Uterus (tissue), 4 donors: Measurements from ENCODE around the gene OR14I1. TPM values are rescaled to one million over a fixed set of nuclear protein-coding genes. Genes with fewer than 3 reads are reported as not detected.

Source experiments
- DNase-seq, 2 donors: peaks; one replicate each; pipeline ENCODE4 v3.0.0-alpha.2; 2019 to 2020
- H3K27ac ChIP-seq, 2 donors: fragments of 200-600 bp; sonication (generic); 1 replicate in 1 of 2; 2 replicates in 1 of 2; pipeline ENCODE4 v1.5.1; 2016 to 2018
- H3K27me3 ChIP-seq, 2 donors: fragments of 200-600 bp; sonication (generic); one replicate each; pipeline ENCODE4 v1.5.1; 2018 to 2019; ENCODE audit warnings: control low read depth in 1 of 2
- H3K36me3 ChIP-seq, 2 donors: fragments of 200-600 bp; sonication (generic); one replicate each; pipeline ENCODE4 v1.5.1; 2019; ENCODE audit warnings: control low read depth in 1 of 2
- H3K4me1 ChIP-seq, 2 donors: fragments of 200-600 bp; sonication (generic); one replicate each; pipeline ENCODE4 v1.5.1; 2018 to 2019; ENCODE audit warnings: control low read depth in 1 of 2
- H3K4me3 ChIP-seq, 2 donors: fragments of 200-600 bp; sonication (generic); 1 replicate in 1 of 2; 2 replicates in 1 of 2; pipeline ENCODE4 v1.5.1; 2018 to 2019; ENCODE audit warnings: mild to moderate bottlenecking in 1 of 2
- H3K9me3 ChIP-seq, 2 donors: fragments of 200-600 bp; sonication (generic); one replicate each; pipeline ENCODE4 v1.5.1; 2019; ENCODE audit warnings: control low read depth in 1 of 2
- CTCF ChIP-seq, 4 experiments: fragments of 200-600 bp in 2 of 4; fragments of 450-650 bp in 2 of 4; sonication (generic) in 2 of 4; IDR thresholded peaks; one replicate each; pipeline ENCODE4 v1.5.1; 2016 to 2019; ENCODE audit warnings: antibody characterized with exemption in 4 of 4, mild to moderate bottlenecking in 2 of 4, moderate library complexity in 1 of 4
- POLR2A ChIP-seq, 2 donors: fragments of 450-650 bp; IDR thresholded peaks; one replicate each; pipeline ENCODE4 v1.6.1; 2016; ENCODE audit warnings: antibody characterized with exemption in 2 of 2, mild to moderate bottlenecking in 1 of 2, moderate library complexity in 1 of 2
- intact Hi-C: fragments of 100-400 bp; cut with DNase I; formaldehyde crosslinking; loops from one replicate; pipeline ENCODE4 v1.15.1; 2023; ENCODE audit warnings: low total_unique reads
- total RNA-seq, 4 donors: library from RNA; depleted of rRNA in 3 of 4; stranded (reverse); fragments of >200 nt in 3 of 4; gene quantifications; one replicate each; pipeline versions ENCODE4 v1.1.0 to v1.2.4, GENCODE V29; 2014 to 2023
- donor health status: DM: yes; HTN: yes; CAD: no.

Gene OR14I1
- total RNA-seq, 4 donors from 2014 or later, result not detected

DNA sequence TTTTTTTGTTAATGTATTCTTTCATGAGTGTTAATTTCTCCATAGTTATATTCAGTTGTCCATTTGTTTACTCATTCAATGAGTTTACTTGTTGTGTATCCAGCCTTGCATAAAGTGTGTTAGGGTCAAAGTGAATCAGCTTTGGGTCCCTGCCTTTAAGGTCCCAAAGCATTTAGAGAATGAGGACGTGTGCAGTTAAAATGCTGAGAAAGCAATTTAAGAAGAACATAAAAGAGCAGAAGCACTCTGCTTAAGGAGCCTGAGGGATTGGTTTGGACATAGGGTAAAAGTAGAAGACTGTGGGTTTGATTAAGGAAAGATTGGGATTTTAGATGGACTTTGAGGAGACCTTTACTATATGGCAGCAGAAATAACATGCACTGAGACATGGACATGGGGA is 3.5 kb downstream of the OR14I1 start:
- no peaks in the 10 kb centered on the region for H3K36me3 ChIP-seq
- H3K27me3 ChIP-seq, result no peaks in the 10 kb centered on the region
- intact Hi-C loops, result no loop called here
- H3K4me3 ChIP-seq, result no peak overlapping the region
- H3K4me1 ChIP-seq, result no peaks in the 10 kb centered on the region
- no peaks in the 10 kb centered on the region for H3K9me3 ChIP-seq
- no peak for DNase-seq
- TF ChIP-seq POLR2A (IDR thresholded peaks at IDR 0.05) (no peak), CTCF (IDR thresholded peaks at IDR 0.05) (no peak)
- H3K27ac ChIP-seq, result no peak overlapping the region

DNA sequence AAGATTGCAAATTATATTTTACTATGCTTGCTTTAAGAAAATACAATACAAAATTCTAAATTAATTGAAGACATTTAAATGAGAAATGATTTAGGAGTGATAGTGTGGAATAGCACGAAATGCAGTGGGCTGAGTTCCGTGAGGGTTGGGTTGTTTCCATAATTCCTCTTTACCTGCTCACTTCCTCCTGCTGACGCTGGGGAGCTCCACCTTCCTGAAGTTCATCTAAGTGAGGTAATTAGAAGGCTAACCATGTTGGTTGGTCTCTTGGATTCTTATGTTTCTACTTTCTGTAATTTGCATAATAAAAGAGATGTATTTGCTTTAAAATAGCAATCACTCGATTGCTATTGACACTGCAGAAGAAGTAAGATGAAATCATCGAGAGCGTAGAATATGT is 4.7 kb downstream of the OR14I1 start:
- no peaks in the 10 kb centered on the region for H3K9me3 ChIP-seq
- no peaks in the 10 kb centered on the region for H3K27me3 ChIP-seq
- no peak overlapping the region for H3K27ac ChIP-seq
- intact Hi-C loops, result no loop called here
- TF ChIP-seq CTCF (IDR thresholded peaks at IDR 0.05), result no peak
- no peak for DNase-seq
- H3K4me3 ChIP-seq, result no peak overlapping the region
- no peaks in the 10 kb centered on the region for H3K36me3 ChIP-seq
- H3K4me1 ChIP-seq, result no peaks in the 10 kb centered on the region

- intact Hi-C loops, result no loop called here
- TF ChIP-seq POLR2A (IDR thresholded peaks at IDR 0.05), result no peak
- TF ChIP-seq CTCF (IDR thresholded peaks at IDR 0.05), result no peak
- H3K9me3 ChIP-seq, result no peaks in the 10 kb centered on the region
- no peaks in the 10 kb centered on the region for H3K27me3 ChIP-seq
- H3K36me3 ChIP-seq, result no peaks in the 10 kb centered on the region
- H3K4me1 ChIP-seq, result no peaks in the 10 kb centered on the region
- no peak overlapping the region for H3K27ac ChIP-seq
- DNase-seq, result no peak
- H3K4me3 ChIP-seq, result no peak overlapping the region
Measured at GRCh38 chr1:248696774-248697173, 5.8 kb downstream of the OR14I1 start.

DNA sequence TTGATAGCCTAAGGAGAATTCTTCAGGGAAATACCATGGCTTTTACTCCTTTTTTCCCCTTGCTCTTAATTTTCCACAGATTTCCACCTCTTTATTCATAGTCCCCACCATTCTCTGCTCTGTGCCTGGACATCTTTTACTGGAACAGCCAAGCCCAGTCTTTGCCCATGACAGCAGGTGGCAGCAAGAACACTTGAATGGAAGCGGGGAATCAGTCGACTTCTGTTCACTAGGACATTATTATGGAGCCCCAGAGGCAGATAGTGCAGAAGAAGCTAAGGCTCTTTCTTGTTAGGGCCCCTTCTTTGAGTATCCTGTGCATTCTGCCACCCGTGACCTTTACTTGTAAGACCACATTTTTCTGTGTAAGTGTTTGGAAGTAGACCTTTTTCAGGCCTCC is 6.3 kb downstream of the OR14I1 start:
- TF ChIP-seq CTCF (IDR thresholded peaks at IDR 0.05) (no peak), POLR2A (IDR thresholded peaks at IDR 0.05) (no peak)
- no peaks in the 10 kb centered on the region for H3K4me1 ChIP-seq
- H3K27me3 ChIP-seq, result no peaks in the 10 kb centered on the region
- H3K27ac ChIP-seq, result no peak overlapping the region
- no peaks in the 10 kb centered on the region for H3K9me3 ChIP-seq
- H3K4me3 ChIP-seq, result no peak overlapping the region
- DNase-seq, result no peak
- no peaks in the 10 kb centered on the region for H3K36me3 ChIP-seq
- intact Hi-C loops, result no loop called here

- Histone ChIP-seq H3K27me3 (no peaks in the 10 kb centered on the region), H3K4me3 (no peak overlapping the region)
- no peak for TF ChIP-seq CTCF (IDR thresholded peaks at IDR 0.05)
- TF ChIP-seq POLR2A (IDR thresholded peaks at IDR 0.05), result no peak
Measured at GRCh38 chr1:248695451-248696132, 7.0 kb downstream of the OR14I1 start.

More at GRCh38 chr1:248695451-248696132, 7.0 kb downstream of the OR14I1 start:
- H3K27ac ChIP-seq, result no peak overlapping the region
- no peaks in the 10 kb centered on the region for H3K36me3 ChIP-seq
- intact Hi-C loops, result no loop called here
- no peaks in the 10 kb centered on the region for H3K9me3 ChIP-seq
- H3K4me1 ChIP-seq, result no peaks in the 10 kb centered on the region
- DNase-seq, result no peak
